Endothelial cell of umbilical vein (primary cell): ENCODE data around the gene ZNF791.
"Not testable (repeated sequence)": the region's sequence is repeated elsewhere in the genome, so short reads cannot be mapped to it uniquely, and the experiment has no call there.

Source experiments
- EZH2 ChIP-seq: IDR thresholded peaks from 2 replicates; pipeline ENCODE4 v1.6.1; 2012; ENCODE audit warnings: borderline replicate concordance, low read depth, mild to moderate bottlenecking, moderate library complexity, low read length, inconsistent platforms; ENCODE audit not compliant: severe bottlenecking
- POLR2A ChIP-seq: IDR thresholded peaks from 2 replicates; pipeline ENCODE4 v1.6.1; 2012; ENCODE audit warnings: low read depth, mild to moderate bottlenecking, control low read depth, low read length
- TF ChIP-seq, protein P1 (sequence below), 2 donors: IDR thresholded peaks; 1 replicate in 1 of 2; 2 replicates in 1 of 2; pipeline ENCODE4 v1.5.1; 2011; ENCODE audit warnings: low read length in 2 of 2, mild to moderate bottlenecking in 2 of 2, moderate library complexity in 2 of 2, control low read depth in 1 of 2, inconsistent platforms in 1 of 2, low read depth in 1 of 2; ENCODE audit not compliant: insufficient read depth in 1 of 2; ENCODE audit errors: extremely low read depth in 1 of 2

GRCh38 chr19:12566380-12566779, 44.3 kb upstream of the ZNF791 start:
- TF ChIP-seq, protein P1, sequence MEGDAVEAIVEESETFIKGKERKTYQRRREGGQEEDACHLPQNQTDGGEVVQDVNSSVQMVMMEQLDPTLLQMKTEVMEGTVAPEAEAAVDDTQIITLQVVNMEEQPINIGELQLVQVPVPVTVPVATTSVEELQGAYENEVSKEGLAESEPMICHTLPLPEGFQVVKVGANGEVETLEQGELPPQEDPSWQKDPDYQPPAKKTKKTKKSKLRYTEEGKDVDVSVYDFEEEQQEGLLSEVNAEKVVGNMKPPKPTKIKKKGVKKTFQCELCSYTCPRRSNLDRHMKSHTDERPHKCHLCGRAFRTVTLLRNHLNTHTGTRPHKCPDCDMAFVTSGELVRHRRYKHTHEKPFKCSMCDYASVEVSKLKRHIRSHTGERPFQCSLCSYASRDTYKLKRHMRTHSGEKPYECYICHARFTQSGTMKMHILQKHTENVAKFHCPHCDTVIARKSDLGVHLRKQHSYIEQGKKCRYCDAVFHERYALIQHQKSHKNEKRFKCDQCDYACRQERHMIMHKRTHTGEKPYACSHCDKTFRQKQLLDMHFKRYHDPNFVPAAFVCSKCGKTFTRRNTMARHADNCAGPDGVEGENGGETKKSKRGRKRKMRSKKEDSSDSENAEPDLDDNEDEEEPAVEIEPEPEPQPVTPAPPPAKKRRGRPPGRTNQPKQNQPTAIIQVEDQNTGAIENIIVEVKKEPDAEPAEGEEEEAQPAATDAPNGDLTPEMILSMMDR (IDR thresholded peaks at IDR 0.05; ENCODE audit: extremely low read depth in 1 of 2, insufficient read depth in 1 of 2, low read depth in 1 of 2, low read length in 2 of 2), result not testable (repeated sequence)
- TF ChIP-seq EZH2, POLR2A: not testable (repeated sequence)
